Ammon's horn (tissue), 1 donor: Measurements from ENCODE around the gene IGF1R.
"Not testable (repeated sequence)": the region's sequence is repeated elsewhere in the genome, so short reads cannot be mapped to it uniquely, and the experiment has no call there.

Experiments
- DNase-seq: peaks from one replicate; pipeline ENCODE4 v3.0.0-alpha.2; 2016; ENCODE audit warnings: low spot score

The IGF1R gene

DNA sequence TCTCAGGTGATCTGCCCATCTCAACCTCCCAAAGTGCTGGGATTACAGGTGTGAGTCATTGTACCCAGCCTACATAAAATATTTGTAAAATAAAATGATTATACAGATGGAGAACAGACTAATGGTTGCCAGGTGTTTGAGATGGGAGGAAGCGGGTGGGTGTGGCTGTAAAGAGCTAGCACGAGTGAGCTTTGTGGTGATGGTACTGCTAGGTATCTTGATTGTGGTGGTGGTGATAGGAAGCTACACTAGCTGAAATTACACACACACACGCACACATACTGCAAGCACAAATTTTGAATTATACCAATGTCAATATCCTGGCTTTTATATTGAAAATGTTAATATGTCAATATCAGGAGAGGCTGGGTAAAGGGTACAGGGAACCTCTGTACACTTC, 353.9 kb downstream of the IGF1R start:
- DNase-seq = no peak

DNA sequence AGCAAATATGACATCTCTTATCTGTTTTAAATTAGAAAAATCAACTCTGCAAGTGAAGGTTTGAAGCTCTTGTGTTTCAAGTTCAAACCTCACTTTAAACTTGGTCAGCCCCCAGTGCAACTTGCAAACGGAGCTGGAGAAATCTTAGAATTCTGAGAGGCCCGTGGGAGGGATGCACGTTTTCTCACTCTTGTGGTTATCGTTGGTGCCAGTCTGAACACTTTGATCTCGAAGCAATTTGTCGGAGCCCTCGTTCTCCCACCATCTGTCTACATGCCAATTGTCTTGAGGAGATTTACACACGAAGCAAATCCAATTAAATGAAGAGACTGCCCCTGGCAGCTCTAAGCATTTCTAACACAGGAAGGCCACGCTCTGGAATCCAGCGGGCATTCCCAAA, 355.0 kb downstream of the IGF1R start:
- not testable (repeated sequence) for DNase-seq

DNA sequence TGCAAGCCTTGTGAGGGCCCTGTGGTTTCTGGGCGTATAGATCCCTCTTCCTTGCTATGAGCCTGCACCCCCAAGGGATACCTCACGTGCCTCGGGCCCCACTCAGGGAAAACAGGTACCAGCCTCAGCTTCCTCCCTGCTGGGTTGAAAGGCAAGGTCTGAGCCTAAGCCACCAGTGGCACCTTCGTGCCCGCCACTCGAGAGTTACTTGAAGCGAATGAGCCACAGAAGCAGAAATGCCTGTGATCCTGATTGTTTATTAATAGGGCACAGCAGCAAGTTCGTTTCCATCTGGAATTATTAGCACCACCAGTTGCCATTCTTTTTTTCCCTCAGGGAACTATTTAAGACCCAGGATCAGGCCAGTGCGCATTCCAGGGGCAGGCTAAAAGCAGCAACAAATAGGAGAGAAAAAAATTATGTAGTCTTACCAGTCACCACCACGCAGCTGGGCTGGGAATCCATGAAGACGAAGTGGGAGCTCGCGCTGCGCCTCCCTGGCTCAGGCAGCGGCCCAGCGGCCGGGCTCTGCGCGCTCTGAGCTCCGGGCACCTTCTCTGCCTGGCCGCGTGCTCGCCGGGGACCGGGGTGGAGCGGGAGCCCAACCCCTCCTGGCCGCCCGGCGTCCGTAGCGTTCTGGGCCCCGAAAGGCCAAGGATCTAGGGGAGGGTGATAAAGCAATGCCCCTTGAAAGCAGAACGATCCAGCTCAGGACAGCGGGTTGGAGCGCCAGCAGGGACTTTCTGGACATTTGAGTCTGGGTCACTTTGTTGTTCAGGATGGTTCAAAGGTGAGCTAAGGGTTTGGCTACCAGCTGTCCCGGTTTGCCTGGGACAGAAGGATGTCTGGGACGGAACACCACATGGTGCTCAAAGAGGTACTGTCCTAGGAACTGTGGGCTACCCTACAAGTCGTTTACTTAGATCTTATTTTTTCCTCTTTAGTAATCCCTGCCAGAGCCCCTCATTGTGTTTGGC, 356.9 kb downstream of the IGF1R start:
- not testable (repeated sequence) for DNase-seq

DNA sequence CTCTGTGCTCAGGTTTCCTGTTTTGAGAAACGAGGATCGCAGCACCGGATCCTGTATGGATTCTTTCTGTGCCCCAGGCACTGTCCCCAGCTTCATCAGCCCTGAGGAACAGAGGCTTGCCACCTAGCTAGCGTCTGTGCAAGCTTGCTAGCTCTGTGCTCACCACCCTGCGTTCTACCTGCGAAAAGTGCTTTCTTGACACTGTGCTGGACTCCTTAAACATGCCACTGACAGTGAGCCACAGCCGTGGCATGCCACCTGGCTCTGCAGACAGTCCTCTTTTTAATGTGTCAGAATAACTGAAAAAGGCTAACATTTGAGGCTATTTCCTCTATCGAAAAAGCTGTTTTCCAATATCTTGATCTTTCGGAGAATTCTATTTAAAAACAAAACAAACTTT, 357.8 kb downstream of the IGF1R start:
- no peak for DNase-seq

DNA sequence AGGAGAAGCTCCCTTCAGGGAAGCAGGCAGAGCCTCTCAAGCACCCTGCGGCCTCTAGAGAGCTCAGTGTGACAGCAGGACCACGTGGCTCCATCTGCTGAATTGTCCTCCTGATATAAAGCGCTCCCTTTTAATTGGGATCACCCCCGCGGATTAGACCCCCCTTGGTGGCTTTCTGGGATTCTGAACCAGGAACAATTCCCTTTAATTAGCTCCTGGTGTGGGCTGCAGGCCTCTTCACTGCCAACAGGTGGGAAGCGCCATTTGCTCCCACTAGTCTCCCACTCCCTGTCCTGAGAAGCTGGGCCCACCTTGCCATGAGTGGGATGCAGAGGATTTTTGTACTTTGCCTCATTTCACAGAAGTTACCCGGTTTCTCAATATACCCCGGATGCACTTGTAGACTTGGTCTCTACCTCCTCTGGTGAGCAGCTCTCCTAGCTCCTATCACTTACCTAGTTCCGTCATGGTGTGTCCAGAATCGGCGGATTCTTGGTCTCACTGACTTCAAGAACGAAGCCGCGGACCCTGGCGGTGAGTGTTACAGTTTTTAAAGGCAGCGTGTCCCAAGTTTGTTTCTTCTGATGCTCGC, 358.7 kb downstream of the IGF1R start:
- DNase-seq = no peak

DNA sequence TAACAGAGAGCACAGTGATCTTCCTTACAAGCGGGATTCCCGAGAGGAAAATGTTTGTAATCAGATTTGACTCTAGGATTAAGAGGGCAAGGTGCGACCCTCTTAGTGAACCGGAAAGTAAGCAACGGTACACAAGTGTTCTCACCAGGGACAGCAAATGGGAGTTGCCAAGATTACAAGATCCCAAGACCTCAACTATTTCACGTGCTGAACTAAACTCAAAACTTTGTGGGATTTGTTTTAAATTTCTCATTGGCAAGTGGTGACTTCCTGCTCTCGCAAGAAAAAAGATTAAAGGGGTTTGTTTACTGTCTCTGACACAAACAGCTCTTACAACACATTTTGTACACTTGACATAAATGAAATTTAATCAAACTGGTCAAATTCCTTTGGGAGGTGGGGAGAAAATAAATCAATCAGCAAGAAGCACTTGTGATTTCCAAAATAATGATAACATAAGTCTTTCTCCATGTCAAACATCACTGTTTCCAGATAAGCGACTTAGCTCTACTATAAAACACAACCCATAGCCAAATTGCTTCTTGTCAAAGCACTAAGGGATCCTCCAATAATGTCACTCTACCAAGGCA, 361.5 kb downstream of the IGF1R start:
- DNase-seq = no peak

DNA sequence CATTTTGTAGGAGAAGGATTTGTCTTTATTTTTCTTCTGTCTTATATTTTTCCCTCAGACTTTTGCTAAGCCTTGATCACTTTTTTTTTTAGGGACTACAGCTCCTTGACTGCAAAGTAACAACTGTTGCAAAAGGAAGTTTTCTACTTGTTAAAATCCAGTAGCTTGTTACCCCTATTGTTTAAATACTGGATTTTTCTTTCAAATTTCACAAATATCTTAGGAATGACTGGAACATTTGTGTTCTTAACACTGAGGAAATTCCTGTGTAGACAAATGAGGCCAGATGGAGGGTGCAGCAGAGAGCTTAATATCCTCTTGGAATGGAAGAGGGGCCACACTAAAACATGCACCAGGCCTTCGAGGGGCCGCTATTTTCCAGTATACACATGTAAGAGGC, 362.4 kb downstream of the IGF1R start:
- no peak for DNase-seq
